GM21447 (cell line): ENCODE results near the gene SLC16A7.

Experiments used
- ATAC-seq: cut with Tn5 transposase; IDR thresholded peaks from one replicate; pipeline ENCODE4 v1.9.1; 2021; ENCODE audit not compliant: unreplicated experiment

SLC16A7 gene

GRCh38 chr12:59828521-59828920, 232.7 kb downstream of the SLC16A7 start:
- no peak for ATAC-seq

DNA sequence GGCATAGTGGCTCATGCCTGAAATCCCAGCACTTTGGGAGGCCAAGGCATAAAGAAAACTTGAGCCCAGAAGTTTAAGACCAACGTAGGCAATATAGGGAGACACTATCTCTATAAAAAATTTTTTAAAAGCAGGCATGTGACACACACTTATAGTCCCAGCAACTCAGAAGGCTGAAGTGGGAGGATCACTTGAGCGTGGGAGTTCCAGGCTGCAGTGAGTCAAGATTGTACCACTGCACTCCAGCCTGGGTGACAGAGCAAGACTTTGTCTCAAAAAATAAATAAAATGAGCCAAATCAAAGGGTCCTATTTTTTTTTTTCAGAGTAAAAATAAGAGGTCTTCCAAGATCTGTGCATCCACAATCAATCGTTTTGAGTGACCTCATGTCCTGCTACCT, 237.6 kb downstream of the SLC16A7 start:
- no peak for ATAC-seq

- ATAC-seq, result no peak
Observed at GRCh38 chr12:59834659-59835474, 239.0 kb downstream of the SLC16A7 start.
